NT2/D1 (cell line): ENCODE measurements around the gene CX3CL1.
"Not testable (repeated sequence)": the region's sequence is repeated elsewhere in the genome, so short reads cannot be mapped to it uniquely, and the experiment has no call there.

Experiments
- DNase-seq: peaks from one replicate; pipeline ENCODE4 v3.0.0-alpha.2; 2011; ENCODE audit warnings: low read depth, low spot score
- H3K27me3 ChIP-seq: 2 replicates; pipeline ENCODE4 v1.6.0; 2011; ENCODE audit warnings: mild to moderate bottlenecking; ENCODE audit not compliant: insufficient read length, insufficient read depth
- H3K36me3 ChIP-seq: 2 replicates; pipeline ENCODE4 v1.6.1; 2011; ENCODE audit warnings: mild to moderate bottlenecking, low read length, mixed read lengths; ENCODE audit not compliant: insufficient read depth, insufficient read length
- H3K4me1 ChIP-seq: 2 replicates; pipeline ENCODE4 v1.5.1; 2011; ENCODE audit not compliant: insufficient read depth, insufficient read length
- H3K4me3 ChIP-seq: 2 replicates; pipeline ENCODE4 v1.5.1; 2011; ENCODE audit warnings: low read depth; ENCODE audit not compliant: insufficient read length
- H3K9ac ChIP-seq: 2 replicates; pipeline ENCODE4 v1.6.0; 2011; ENCODE audit warnings: low read depth; ENCODE audit not compliant: insufficient read length
- H3K9me3 ChIP-seq: 2 replicates; pipeline ENCODE4 v1.5.1; 2011; ENCODE audit warnings: mild to moderate bottlenecking, low read length; ENCODE audit not compliant: insufficient read depth
- SUZ12 ChIP-seq: IDR thresholded peaks from 2 replicates; pipeline ENCODE4 v1.6.1; 2011; ENCODE audit not compliant: insufficient read length, insufficient read depth; ENCODE audit errors: extremely low read depth
- YY1 ChIP-seq: IDR thresholded peaks from 2 replicates; pipeline ENCODE4 v1.6.1; 2011; ENCODE audit not compliant: insufficient read length, insufficient read depth
- ZNF274 ChIP-seq: IDR thresholded peaks from 2 replicates; pipeline ENCODE4 v1.6.1; 2011; ENCODE audit warnings: mild to moderate bottlenecking, low read depth, low read length

Gene CX3CL1

GRCh38 chr16:57367116-57367752 lies 5.1 kb upstream of the CX3CL1 start:
- Histone ChIP-seq H3K27me3 (peaks cover 5% of the 10 kb centered on the region), H3K36me3 (no peaks in the 10 kb centered on the region), H3K4me3 (no peak overlapping the region), H3K9ac (no peak overlapping the region), H3K9me3 (no peaks in the 10 kb centered on the region), H3K4me1 (peaks cover 7% of the 10 kb centered on the region)
- DNase-seq, result no peak
- TF ChIP-seq ZNF274 (no peak), YY1 (no peak), SUZ12 (no peak)

GRCh38 chr16:57371494-57372371 lies 557 bp upstream of the CX3CL1 start:
- peak overlapping the region; percentile 74 for H3K4me3 ChIP-seq

GRCh38 chr16:57373117-57373947 lies 1.0 kb downstream of the CX3CL1 start:
- Histone ChIP-seq H3K4me3 (peak overlapping the region; percentile 74), H3K36me3 (no peaks in the 10 kb centered on the region), H3K4me1 (peaks cover 14% of the 10 kb centered on the region), H3K9ac (peak overlapping the region; percentile 93), H3K27me3 (no peaks in the 10 kb centered on the region), H3K9me3 (no peaks in the 10 kb centered on the region)
- TF ChIP-seq ZNF274 (no peak), SUZ12 (no peak), YY1 (no peak)
- DNase-seq, result no peak

More at GRCh38 chr16:57371494-57372371, 557 bp upstream of the CX3CL1 start:
- H3K27me3 ChIP-seq, result no peaks in the 10 kb centered on the region
- TF ChIP-seq SUZ12, result no peak
- no peaks in the 10 kb centered on the region for H3K9me3 ChIP-seq
- H3K36me3 ChIP-seq, result no peaks in the 10 kb centered on the region
- no peak overlapping the region for H3K9ac ChIP-seq
- no peak for DNase-seq
- H3K4me1 ChIP-seq, result peaks cover 14% of the 10 kb centered on the region

- Histone ChIP-seq H3K27me3 (no peaks in the 10 kb centered on the region), H3K36me3 (no peaks in the 10 kb centered on the region), H3K4me3 (peak overlapping the region; percentile 74), H3K9ac (peak overlapping the region; percentile 68), H3K9me3 (no peaks in the 10 kb centered on the region), H3K4me1 (peaks cover 14% of the 10 kb centered on the region)
- no peak for DNase-seq
- no peak for TF ChIP-seq ZNF274
- no peak for TF ChIP-seq SUZ12
- TF ChIP-seq YY1, result no peak
Observed at GRCh38 chr16:57374067-57374534, 1.8 kb downstream of the CX3CL1 start.

GRCh38 chr16:57374925-57375465 lies 2.7 kb downstream of the CX3CL1 start:
- H3K36me3 ChIP-seq, H3K9ac ChIP-seq: not testable (repeated sequence)

GRCh38 chr16:57376313-57376818 lies 4.1 kb downstream of the CX3CL1 start:
- no peak for DNase-seq
- H3K4me3 ChIP-seq, result no peak overlapping the region
- no peak overlapping the region for H3K9ac ChIP-seq
- TF ChIP-seq YY1, result no peak
- TF ChIP-seq ZNF274, result no peak
- TF ChIP-seq SUZ12, result no peak
- H3K27me3 ChIP-seq, result no peaks in the 10 kb centered on the region
- H3K9me3 ChIP-seq, result no peaks in the 10 kb centered on the region
- peaks cover 17% of the 10 kb centered on the region for H3K4me1 ChIP-seq
- H3K36me3 ChIP-seq, result peaks cover 6% of the 10 kb centered on the region

More at GRCh38 chr16:57374925-57375465, 2.7 kb downstream of the CX3CL1 start:
- not testable (repeated sequence) for H3K27me3 ChIP-seq, H3K4me3 ChIP-seq, DNase-seq, H3K9me3 ChIP-seq
- H3K4me1 ChIP-seq, result peaks cover 17% of the 10 kb centered on the region
